ENCODE measurements around the gene NSUN7.

- no peak for TF ChIP-seq CTCF (IDR thresholded peaks at IDR 0.05)
- no peak for TF ChIP-seq POLR2AphosphoS5 (IDR thresholded peaks at IDR 0.05)
Observed at GRCh38 chr4:40731792-40732245, 17.9 kb upstream of the NSUN7 start.
